Progenitor cell of endocrine pancreas (in vitro differentiated cells): ENCODE measurements around the gene EVA1A. TPM values are rescaled to one million over a fixed set of nuclear protein-coding genes. Genes with fewer than 3 reads are reported as not detected.

Experiments
- DNase-seq: peaks from one replicate; pipeline ENCODE4 v3.0.0; 2021; ENCODE audit warnings: low spot score; ENCODE audit not compliant: unreplicated experiment
- H3K27ac Mint-ChIP-seq: 2 replicates; pipeline ENCODE4 v1.8.0; 2021; ENCODE audit warnings: mild to moderate bottlenecking, moderate library complexity, mixed read lengths
- H3K27me3 Mint-ChIP-seq: 2 replicates; pipeline ENCODE4 v1.8.0; 2021; ENCODE audit warnings: mixed read lengths
- H3K36me3 Mint-ChIP-seq: 2 replicates; pipeline ENCODE4 v1.8.0; 2022; ENCODE audit warnings: mixed read lengths; ENCODE audit not compliant: insufficient read depth
- H3K4me1 Mint-ChIP-seq: 2 replicates; pipeline ENCODE4 v1.8.0; 2021; ENCODE audit warnings: low read depth, mixed read lengths
- H3K4me3 Mint-ChIP-seq: 2 replicates; pipeline ENCODE4 v1.8.0; 2021; ENCODE audit warnings: low read depth, mild to moderate bottlenecking, moderate library complexity, mixed read lengths
- H3K9me3 Mint-ChIP-seq: 2 replicates; pipeline ENCODE4 v1.8.0; 2021; ENCODE audit warnings: low read depth, mixed read lengths
- total RNA-seq: library from RNA; stranded (reverse); gene quantifications from 2 replicates; pipeline ENCODE4 v1.2.1, GENCODE V29; 2021
- TF ChIP-seq, protein P1 (sequence below): fragments of 200-600 bp; sonication (generic); IDR thresholded peaks from one replicate; pipeline ENCODE4 v1.5.0; 2021; ENCODE audit warnings: antibody characterized with exemption, mild to moderate bottlenecking; ENCODE audit not compliant: unreplicated experiment

EVA1A gene
- total RNA-seq, 1 donor from 2014 or later: 10.9 TPM

DNA sequence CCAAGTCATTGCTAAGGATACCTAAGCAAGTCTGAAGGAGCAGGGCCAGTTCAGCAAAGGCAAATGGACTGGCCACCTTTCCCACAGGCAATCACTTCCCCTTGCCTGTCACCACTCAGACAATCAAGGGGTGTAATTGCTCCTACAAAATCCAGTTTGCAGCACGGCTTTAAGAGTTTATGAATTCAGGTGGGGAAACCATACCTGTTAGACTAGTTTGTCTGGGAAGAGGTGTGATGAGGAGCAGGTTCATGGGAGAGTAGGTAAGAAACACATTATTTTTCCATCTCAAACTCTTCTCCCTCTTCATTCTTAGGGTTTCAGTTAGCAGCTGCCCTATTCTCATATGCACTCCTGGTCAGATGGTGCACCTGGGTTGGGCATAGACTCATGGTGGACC lies 102.5 kb downstream of the EVA1A start:
- no peak overlapping the region for H3K27ac Mint-ChIP-seq
- peaks cover 3% of the 10 kb centered on the region for H3K27me3 Mint-ChIP-seq
- H3K9me3 Mint-ChIP-seq: peaks cover 13% of the 10 kb centered on the region
- H3K36me3 Mint-ChIP-seq: peaks cover 3% of the 10 kb centered on the region
- H3K4me3 Mint-ChIP-seq: no peak overlapping the region
- DNase-seq: no peak
- H3K4me1 Mint-ChIP-seq: peaks cover 27% of the 10 kb centered on the region
- TF ChIP-seq, protein P1, sequence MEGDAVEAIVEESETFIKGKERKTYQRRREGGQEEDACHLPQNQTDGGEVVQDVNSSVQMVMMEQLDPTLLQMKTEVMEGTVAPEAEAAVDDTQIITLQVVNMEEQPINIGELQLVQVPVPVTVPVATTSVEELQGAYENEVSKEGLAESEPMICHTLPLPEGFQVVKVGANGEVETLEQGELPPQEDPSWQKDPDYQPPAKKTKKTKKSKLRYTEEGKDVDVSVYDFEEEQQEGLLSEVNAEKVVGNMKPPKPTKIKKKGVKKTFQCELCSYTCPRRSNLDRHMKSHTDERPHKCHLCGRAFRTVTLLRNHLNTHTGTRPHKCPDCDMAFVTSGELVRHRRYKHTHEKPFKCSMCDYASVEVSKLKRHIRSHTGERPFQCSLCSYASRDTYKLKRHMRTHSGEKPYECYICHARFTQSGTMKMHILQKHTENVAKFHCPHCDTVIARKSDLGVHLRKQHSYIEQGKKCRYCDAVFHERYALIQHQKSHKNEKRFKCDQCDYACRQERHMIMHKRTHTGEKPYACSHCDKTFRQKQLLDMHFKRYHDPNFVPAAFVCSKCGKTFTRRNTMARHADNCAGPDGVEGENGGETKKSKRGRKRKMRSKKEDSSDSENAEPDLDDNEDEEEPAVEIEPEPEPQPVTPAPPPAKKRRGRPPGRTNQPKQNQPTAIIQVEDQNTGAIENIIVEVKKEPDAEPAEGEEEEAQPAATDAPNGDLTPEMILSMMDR: no peak

DNA sequence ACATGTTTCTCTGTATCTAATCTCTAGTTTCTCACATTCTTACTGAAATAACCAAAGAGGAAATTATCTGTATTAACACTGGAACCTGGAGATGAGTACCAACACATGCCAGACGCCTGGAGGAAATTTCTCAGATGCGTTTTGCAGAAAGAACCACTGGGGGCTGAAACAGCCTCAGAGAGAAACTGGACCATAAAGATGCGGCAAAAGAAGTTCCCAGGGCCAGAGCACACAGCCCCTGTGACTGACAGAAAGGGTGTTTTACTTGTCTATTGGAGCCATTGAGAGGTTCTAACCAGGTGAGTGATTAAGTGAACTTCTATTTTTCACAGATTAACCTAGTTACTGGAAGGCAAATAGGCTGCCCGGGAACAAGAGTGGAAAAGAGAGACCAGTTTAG lies 103.9 kb downstream of the EVA1A start:
- Mint-ChIP-seq H3K36me3 (peaks cover 3% of the 10 kb centered on the region), H3K4me1 (peaks cover 23% of the 10 kb centered on the region), H3K4me3 (no peak overlapping the region), H3K27me3 (peaks cover 3% of the 10 kb centered on the region), H3K27ac (no peak overlapping the region), H3K9me3 (peaks cover 13% of the 10 kb centered on the region)
- no peak for DNase-seq
- TF ChIP-seq, protein P1: no peak

DNA sequence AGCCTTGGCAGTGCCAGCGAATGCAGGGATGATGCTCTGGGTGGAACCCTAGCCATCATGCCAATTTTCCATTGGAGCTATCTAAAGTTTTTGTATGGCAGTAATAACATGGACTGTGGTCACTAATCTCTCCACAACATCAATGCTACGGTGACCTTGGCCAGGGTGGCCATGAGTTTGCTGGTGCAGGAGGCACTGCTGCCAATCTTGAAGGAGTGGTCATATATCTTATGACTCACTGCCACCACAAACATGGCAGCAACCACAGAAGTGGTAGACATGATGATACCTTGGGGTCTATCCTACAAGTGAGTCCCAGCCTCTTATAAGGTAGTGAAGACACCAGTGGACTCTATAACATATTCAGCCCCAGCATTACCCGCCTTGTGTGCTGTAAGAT lies 104.6 kb downstream of the EVA1A start:
- Mint-ChIP-seq H3K9me3 (peaks cover 13% of the 10 kb centered on the region), H3K36me3 (peaks cover 3% of the 10 kb centered on the region), H3K27me3 (no peaks in the 10 kb centered on the region), H3K4me1 (peaks cover 19% of the 10 kb centered on the region), H3K27ac (no peak overlapping the region), H3K4me3 (no peak overlapping the region)
- TF ChIP-seq, protein P1: no peak
- no peak for DNase-seq

DNA sequence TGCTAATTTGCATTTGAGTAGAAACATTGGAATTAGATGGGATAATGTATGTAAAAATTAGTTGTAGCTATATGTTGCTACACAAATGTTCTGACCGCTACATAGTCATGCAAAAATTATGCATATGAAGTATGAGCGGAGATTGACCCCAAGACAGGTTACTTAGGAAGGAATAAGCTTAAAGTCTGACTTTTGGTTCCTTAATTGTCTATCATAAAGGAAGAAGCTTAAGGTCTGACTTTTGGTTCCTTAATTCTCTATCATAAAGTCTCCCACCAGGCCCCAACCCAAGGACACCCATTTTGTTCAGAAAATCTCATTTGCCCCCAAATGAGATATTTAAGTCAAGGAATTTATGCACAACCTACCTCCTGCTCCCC lies 106.5 kb downstream of the EVA1A start:
- Mint-ChIP-seq H3K27ac (no peak overlapping the region), H3K4me1 (peaks cover 13% of the 10 kb centered on the region), H3K27me3 (no peaks in the 10 kb centered on the region), H3K9me3 (peaks cover 8% of the 10 kb centered on the region), H3K4me3 (no peak overlapping the region), H3K36me3 (peaks cover 2% of the 10 kb centered on the region)
- no peak for DNase-seq
- TF ChIP-seq, protein P1: no peak

DNA sequence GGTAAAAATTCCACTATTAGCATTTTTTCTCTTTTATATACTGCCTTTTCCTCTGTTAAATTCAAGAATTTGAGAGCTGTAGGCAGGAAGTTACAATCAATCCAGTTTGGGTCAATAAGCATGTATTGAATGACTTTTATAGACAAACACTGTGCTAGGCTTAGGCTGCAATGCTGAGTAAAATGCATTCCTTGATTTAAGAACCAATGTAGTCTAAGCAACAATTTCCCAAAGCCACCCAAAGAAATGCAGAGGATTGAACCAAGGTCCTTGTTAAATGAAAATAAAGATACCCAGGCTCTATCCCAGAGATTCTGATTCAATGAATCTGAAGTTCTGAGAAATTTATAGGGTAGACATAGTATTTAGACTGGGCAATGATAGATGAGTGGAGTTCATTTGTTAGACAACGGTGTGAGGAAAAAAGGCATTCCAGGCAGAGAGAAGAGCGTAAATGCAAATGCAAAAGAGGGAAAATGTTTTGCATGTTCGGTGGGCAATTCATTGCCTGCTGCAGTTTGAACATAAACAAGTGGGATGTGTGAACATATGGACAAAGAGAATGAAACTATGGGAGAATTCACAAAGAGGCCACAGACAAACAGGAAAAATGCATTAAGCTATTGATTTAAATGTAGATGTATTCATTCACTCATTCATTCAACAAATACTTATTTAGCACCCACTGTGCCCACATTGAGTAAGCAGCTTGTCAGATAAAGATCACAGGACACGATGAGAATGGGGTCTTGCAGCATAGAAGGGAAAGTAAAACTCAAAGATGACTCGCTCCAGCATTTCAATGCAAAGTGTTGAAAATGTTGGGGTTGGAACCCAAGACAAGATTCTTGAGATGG lies 107.1 kb downstream of the EVA1A start:
- no peak overlapping the region for H3K4me3 Mint-ChIP-seq
- no peak overlapping the region for H3K27ac Mint-ChIP-seq
- no peak for DNase-seq
- H3K27me3 Mint-ChIP-seq: no peaks in the 10 kb centered on the region
- H3K36me3 Mint-ChIP-seq: peaks cover 3% of the 10 kb centered on the region
- TF ChIP-seq, protein P1: no peak
- peaks cover 13% of the 10 kb centered on the region for H3K4me1 Mint-ChIP-seq
- H3K9me3 Mint-ChIP-seq: peaks cover 12% of the 10 kb centered on the region
